A673 (cell line): Measurements from ENCODE around the gene UCKL1. TPM values are rescaled to one million over a fixed set of nuclear protein-coding genes. Genes with fewer than 3 reads are reported as not detected.
A peak's percentile ranks its signal among the peaks of the same experiment; 100 is the strongest.
"Not testable (repeated sequence)": the region's sequence is repeated elsewhere in the genome, so short reads cannot be mapped to it uniquely, and the experiment has no call there.

ENCODE experiments used
- BruUV-seq: library from RNA; stranded (reverse); fragments of 400-500 nt; replicated peaks from 2 replicates; lab custom pipeline; 2021; lab: Mats Ljungman, UMichigan
- CTCF ChIA-PET: fragments of 300-600 bp; sonication (Branson Sonifier 250); formaldehyde crosslinking; loops from one replicate; lab custom pipeline; 2022; ENCODE audit warnings: antibody characterized with exemption; lab: Charles Lee
- POLR2A ChIA-PET: fragments of 300-600 bp; sonication (Branson Sonifier 250); formaldehyde crosslinking; loops from one replicate; lab custom pipeline; 2022; ENCODE audit warnings: antibody characterized with exemption; ENCODE audit not compliant: low non-redundant PET; lab: Charles Lee
- DNase-seq: peaks from one replicate; pipeline ENCODE4 v3.0.0-alpha.2; 2015; ENCODE audit warnings: low spot score
- H3K27ac ChIP-seq: fragments of 200-600 bp; sonication (generic); 2 replicates; pipeline ENCODE4 v1.5.1; 2016; ENCODE audit warnings: mixed run types, low read depth, mild to moderate bottlenecking, mixed read lengths, antibody characterized with exemption, low read length; ENCODE audit not compliant: poor library complexity, severe bottlenecking
- H3K27me3 ChIP-seq: fragments of 200-600 bp; sonication (generic); replicated peaks from 2 replicates; pipeline ENCODE4 v1.6.1; 2017; ENCODE audit warnings: mixed run types, low read depth, mild to moderate bottlenecking, mixed read lengths, antibody characterized with exemption, low read length; ENCODE audit not compliant: insufficient read depth, poor library complexity
- H3K36me3 ChIP-seq: fragments of 200-600 bp; sonication (generic); 2 replicates; pipeline ENCODE4 v1.6.1; 2016; ENCODE audit warnings: mixed run types, mild to moderate bottlenecking, mixed read lengths, antibody characterized with exemption, low read length; ENCODE audit not compliant: insufficient read depth, poor library complexity, severe bottlenecking
- H3K4me1 ChIP-seq: fragments of 200-600 bp; sonication (generic); 2 replicates; pipeline ENCODE4 v1.6.1; 2017; ENCODE audit warnings: mixed run types, mild to moderate bottlenecking, mixed read lengths, antibody characterized with exemption, low read length; ENCODE audit not compliant: insufficient read depth, poor library complexity, severe bottlenecking
- H3K4me3 ChIP-seq: fragments of 200-600 bp; sonication (generic); 2 replicates; pipeline ENCODE4 v1.5.1; 2016; ENCODE audit warnings: low read depth, mixed run types, mild to moderate bottlenecking, mixed read lengths, low read length; ENCODE audit not compliant: poor library complexity, severe bottlenecking
- H3K9me3 ChIP-seq: fragments of 200-600 bp; sonication (generic); 2 replicates; pipeline ENCODE4 v1.6.1; 2016; ENCODE audit warnings: mixed run types, low read depth, mild to moderate bottlenecking, mixed read lengths, antibody characterized with exemption, low read length; ENCODE audit not compliant: poor library complexity, severe bottlenecking
- CTCF ChIP-seq: fragments of 300-800, 200-600 bp; sonication (generic); conservative IDR thresholded peaks from 2 replicates; pipeline ENCODE4 v1.5.1; 2017; ENCODE audit warnings: low read depth, mild to moderate bottlenecking, antibody characterized with exemption, low read length, moderate library complexity, mixed read lengths
- EZH2 ChIP-seq: fragments of 200-600 bp; sonication (generic); IDR thresholded peaks from 2 replicates; pipeline ENCODE4 v1.6.1; 2017; ENCODE audit warnings: borderline replicate concordance, low read depth, mild to moderate bottlenecking, mixed read lengths, antibody characterized with exemption, low read length; ENCODE audit not compliant: poor library complexity, severe bottlenecking
- intact Hi-C: fragments of 100-400 bp; cut with micrococcal nuclease; formaldehyde crosslinking; loops from one replicate; pipeline ENCODE4 v1.10.0; 2022; ENCODE audit not compliant: unreplicated experiment
- total RNA-seq: library from RNA; stranded (reverse); gene quantifications from 2 replicates; pipeline ENCODE4 v1.2.3, GENCODE V29; 2021

Gene UCKL1
- total RNA-seq, 1 experiment from 2014 or later, result 53.3 TPM

DNA sequence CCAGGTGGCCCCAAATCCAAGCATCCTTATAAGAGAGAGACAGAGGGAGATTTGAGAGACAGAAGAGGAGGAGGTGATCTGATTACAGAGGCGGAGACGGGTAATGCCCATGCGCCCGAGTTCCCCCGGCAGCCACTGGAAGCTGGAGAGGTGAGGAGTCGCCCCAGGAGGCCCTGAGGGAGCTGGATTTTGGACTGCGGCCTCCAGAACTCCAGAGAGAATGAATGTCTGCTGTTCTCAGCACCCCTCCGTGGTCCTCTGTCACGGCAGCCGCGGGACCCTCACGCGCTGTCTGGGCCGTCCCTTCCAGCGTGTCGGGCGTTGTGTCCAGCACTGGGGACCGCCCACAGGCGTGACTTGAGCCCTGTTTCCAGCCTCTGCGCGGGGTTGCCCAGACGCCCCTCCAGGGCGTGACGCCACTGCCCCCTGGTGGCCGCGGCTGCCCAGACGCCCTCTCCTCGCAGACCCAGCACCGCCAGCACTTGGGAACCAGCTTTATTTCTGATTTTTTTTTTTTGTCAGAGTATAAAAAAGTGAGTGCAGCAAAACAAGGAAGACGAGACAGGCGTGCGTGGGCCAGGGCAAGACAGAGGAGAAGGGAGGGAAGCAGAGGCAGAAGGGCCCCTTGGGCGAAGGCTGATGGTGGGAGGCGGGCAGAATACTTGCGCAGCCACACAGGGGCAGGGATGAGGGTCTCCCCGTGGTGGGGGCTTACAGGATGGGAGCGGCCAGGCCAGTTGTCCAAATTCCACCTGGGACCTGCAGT lies 17.6 kb upstream of the UCKL1 start:
- peaks cover 15% of the 10 kb centered on the region for H3K4me1 ChIP-seq
- no peaks in the 10 kb centered on the region for H3K9me3 ChIP-seq
- no peak overlapping the region for H3K27ac ChIP-seq
- POLR2A ChIA-PET, result interaction anchor here (0.6 kb wide), 2 partner anchors 86 to 275 kb away, joined by 3 to 7 read pairs; no protein-coding TSS in a partner anchor
- intact Hi-C loops, result loop anchor here (10.0 kb wide), 1 partner anchor 199 kb away; no protein-coding TSS in a partner anchor
- peak overlapping the region; percentile 10 for H3K4me3 ChIP-seq
- H3K36me3 ChIP-seq, result no peaks in the 10 kb centered on the region
- BruUV-seq, result no TSS peak
- TF ChIP-seq EZH2 (no peak), CTCF (peak; percentile 99)
- peak; percentile 77 for DNase-seq
- H3K27me3 ChIP-seq, result no peaks in the 10 kb centered on the region
- CTCF ChIA-PET, result interaction anchor here (0.5 to 1.4 kb wide), 9 partner anchors 19 to 444 kb away, joined by 3 to 8 read pairs (median 4); partner anchors contain the start of gene PTK6

- H3K27me3 ChIP-seq, result no peaks in the 10 kb centered on the region
- no peak for DNase-seq
- BruUV-seq, result no TSS peak
- CTCF ChIA-PET, result interaction anchor here (0.7 to 1.4 kb wide), 4 partner anchors 187 to 435 kb away, joined by 3 to 8 read pairs (median 6); partner anchors contain the start of gene PTK6
- POLR2A ChIA-PET, result interaction anchor here (0.6 kb wide), 1 partner anchor 275 kb away, joined by 3 read pairs; no protein-coding TSS in a partner anchor
- intact Hi-C loops, result loop anchor here (10.0 kb wide), 1 partner anchor 198 kb away; no protein-coding TSS in a partner anchor
- TF ChIP-seq EZH2, result no peak
- no peak for TF ChIP-seq CTCF
- H3K36me3 ChIP-seq, result peaks cover 2% of the 10 kb centered on the region
- H3K4me3 ChIP-seq, result no peak overlapping the region
- peaks cover 8% of the 10 kb centered on the region for H3K4me1 ChIP-seq
- H3K9me3 ChIP-seq, result no peaks in the 10 kb centered on the region
- H3K27ac ChIP-seq, result no peak overlapping the region
Measured at GRCh38 chr20:63973160-63973479, 16.9 kb upstream of the UCKL1 start.

GRCh38 chr20:63972312-63973159 lies 16.3 kb upstream of the UCKL1 start:
- H3K4me3 ChIP-seq, result no peak overlapping the region
- TF ChIP-seq EZH2, result no peak
- H3K36me3 ChIP-seq, result peaks cover 7% of the 10 kb centered on the region
- intact Hi-C loops, result loop anchor here (10.0 kb wide), 1 partner anchor 198 kb away; no protein-coding TSS in a partner anchor
- H3K9me3 ChIP-seq, result no peaks in the 10 kb centered on the region
- DNase-seq, result no peak
- POLR2A ChIA-PET, result no interaction called here
- peaks cover 5% of the 10 kb centered on the region for H3K4me1 ChIP-seq
- CTCF ChIA-PET, result interaction anchor here (0.7 kb wide), 1 partner anchor 417 kb away, joined by 3 read pairs; no protein-coding TSS in a partner anchor
- no peak overlapping the region for H3K27ac ChIP-seq
- BruUV-seq, result no TSS peak
- H3K27me3 ChIP-seq, result no peaks in the 10 kb centered on the region

DNA sequence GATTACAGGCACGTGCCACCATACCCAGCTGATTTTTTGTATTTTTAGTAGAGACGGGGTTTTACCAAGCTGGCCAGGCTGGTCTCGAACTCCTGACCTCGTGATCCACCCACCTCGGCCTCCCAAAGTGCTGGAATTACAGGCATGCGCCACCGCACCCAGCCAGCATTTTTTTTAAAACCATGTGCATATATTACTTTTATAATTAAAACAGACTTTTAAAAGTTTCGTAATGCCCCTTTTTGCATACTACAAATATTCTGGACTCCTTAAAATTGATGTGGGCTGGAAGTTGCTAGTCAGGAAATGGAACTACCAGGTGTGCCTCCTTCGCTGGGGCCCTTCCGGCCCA lies 15.7 kb upstream of the UCKL1 start:
- H3K27me3 ChIP-seq, CTCF ChIA-PET, POLR2A ChIA-PET, H3K4me3 ChIP-seq, H3K9me3 ChIP-seq, H3K4me1 ChIP-seq, H3K27ac ChIP-seq, BruUV-seq, DNase-seq: not testable (repeated sequence)
- intact Hi-C loops, result loop anchor here (10.0 kb wide), 1 partner anchor 197 kb away; no protein-coding TSS in a partner anchor
- peaks cover 13% of the 10 kb centered on the region for H3K36me3 ChIP-seq
